DMS153 (cell line): ENCODE data around the gene MIGA2.
A peak's percentile ranks its signal among the peaks of the same experiment; 100 is the strongest.

Experiments
- DNase-seq: peaks from one replicate; lab custom pipeline; 2025; lab: John Stamatoyannopoulos, UW

MIGA2 gene

GRCh38 chr9:129037767-129038098 lies 1.3 kb downstream of the MIGA2 start:
- DNase-seq: no peak

- DNase-seq: no peak
These were observed 1.9 kb downstream of the MIGA2 start for GRCh38 chr9:129038109-129038852.

- DNase-seq: no peak
These were observed 3.8 kb downstream of the MIGA2 start for GRCh38 chr9:129040113-129040643.

GRCh38 chr9:129042016-129042415 lies 5.6 kb downstream of the MIGA2 start:
- no peak for DNase-seq

- peak; percentile 11 for DNase-seq
These were observed 16.2 kb downstream of the MIGA2 start for GRCh38 chr9:129052592-129052991.

- DNase-seq: no peak
These were observed 16.6 kb downstream of the MIGA2 start for GRCh38 chr9:129053020-129053419.

- DNase-seq: no peak
These were observed 17.9 kb downstream of the MIGA2 start for GRCh38 chr9:129054163-129054851.

- DNase-seq: no peak
These were observed 22.8 kb downstream of the MIGA2 start for GRCh38 chr9:129058965-129059795.

GRCh38 chr9:129059796-129060785 lies 23.7 kb downstream of the MIGA2 start:
- DNase-seq: no peak

- DNase-seq: no peak
These were observed 24.6 kb downstream of the MIGA2 start for GRCh38 chr9:129060991-129061390.

GRCh38 chr9:129063061-129063460 lies 26.6 kb downstream of the MIGA2 start:
- no peak for DNase-seq

GRCh38 chr9:129064499-129064908 lies 28.1 kb downstream of the MIGA2 start:
- no peak for DNase-seq

GRCh38 chr9:129068110-129068509 lies 31.7 kb downstream of the MIGA2 start:
- no peak for DNase-seq

GRCh38 chr9:129068990-129069861 lies 32.8 kb downstream of the MIGA2 start:
- DNase-seq: no peak

- no peak for DNase-seq
These were observed 33.6 kb downstream of the MIGA2 start for GRCh38 chr9:129069862-129070641.

- no peak for DNase-seq
These were observed 34.5 kb downstream of the MIGA2 start for GRCh38 chr9:129070696-129071525.

GRCh38 chr9:129071526-129072126 lies 35.2 kb downstream of the MIGA2 start:
- DNase-seq: no peak

- DNase-seq: no peak
These were observed 35.7 kb downstream of the MIGA2 start for GRCh38 chr9:129072171-129072570.
